GM21737 (cell line): ENCODE results near the gene CSTPP1.

ENCODE experiments used
- ATAC-seq: cut with Tn5 transposase; IDR thresholded peaks from one replicate; pipeline ENCODE4 v1.9.1; 2021; ENCODE audit warnings: mild to moderate bottlenecking, moderate library complexity; ENCODE audit not compliant: unreplicated experiment

Gene CSTPP1

GRCh38 chr11:47155879-47156278 is 219.3 kb downstream of the CSTPP1 start:
- no peak for ATAC-seq

GRCh38 chr11:47156333-47156732 is 219.8 kb downstream of the CSTPP1 start:
- no peak for ATAC-seq

GRCh38 chr11:47156951-47157350 is 220.4 kb downstream of the CSTPP1 start:
- ATAC-seq, result no peak

GRCh38 chr11:47157805-47158204 is 221.2 kb downstream of the CSTPP1 start:
- no peak for ATAC-seq

- no peak for ATAC-seq
Observed at GRCh38 chr11:47158242-47158641, 221.7 kb downstream of the CSTPP1 start.

GRCh38 chr11:47160753-47161133 is 224.2 kb downstream of the CSTPP1 start:
- ATAC-seq, result peak; percentile 12

GRCh38 chr11:47161134-47161854 is 224.7 kb downstream of the CSTPP1 start:
- ATAC-seq, result peak; percentile 55

- no peak for ATAC-seq
Observed at GRCh38 chr11:47161890-47162289, 225.3 kb downstream of the CSTPP1 start.

GRCh38 chr11:47162426-47162825 is 225.9 kb downstream of the CSTPP1 start:
- ATAC-seq, result no peak

- ATAC-seq, result no peak
Observed at GRCh38 chr11:47163193-47163592, 226.6 kb downstream of the CSTPP1 start.

GRCh38 chr11:47163898-47164297 is 227.3 kb downstream of the CSTPP1 start:
- no peak for ATAC-seq

GRCh38 chr11:47164321-47164720 is 227.8 kb downstream of the CSTPP1 start:
- ATAC-seq, result no peak

GRCh38 chr11:47165253-47165840 is 228.8 kb downstream of the CSTPP1 start:
- no peak for ATAC-seq

- no peak for ATAC-seq
Observed at GRCh38 chr11:47166368-47166767, 229.8 kb downstream of the CSTPP1 start.

GRCh38 chr11:47171061-47171838 is 234.7 kb downstream of the CSTPP1 start:
- no peak for ATAC-seq

- no peak for ATAC-seq
Observed at GRCh38 chr11:47171856-47172255, 235.3 kb downstream of the CSTPP1 start.

- no peak for ATAC-seq
Observed at GRCh38 chr11:47172740-47173336, 236.3 kb downstream of the CSTPP1 start.

- ATAC-seq, result no peak
Observed at GRCh38 chr11:47175746-47176327, 239.3 kb downstream of the CSTPP1 start.

GRCh38 chr11:47176328-47177228 is 240.0 kb downstream of the CSTPP1 start, which contains the start of gene ARFGAP2:
Gene ARFGAP2, minus strand, starts transcription at chr11:47176879. Its CDS starts 26 bp downstream, at chr11:47176853.
- ATAC-seq, result peak; percentile 91

GRCh38 chr11:47177229-47177845 is 240.8 kb downstream of the CSTPP1 start:
- peak; percentile 43 for ATAC-seq
